HG03175 (cell line): ENCODE results near the gene IL32.

ENCODE experiments used
- ATAC-seq: cut with Tn5 transposase; IDR thresholded peaks from one replicate; pipeline ENCODE4 v1.9.1; 2021; ENCODE audit warnings: mild to moderate bottlenecking, moderate library complexity; ENCODE audit not compliant: unreplicated experiment

IL32 gene

DNA sequence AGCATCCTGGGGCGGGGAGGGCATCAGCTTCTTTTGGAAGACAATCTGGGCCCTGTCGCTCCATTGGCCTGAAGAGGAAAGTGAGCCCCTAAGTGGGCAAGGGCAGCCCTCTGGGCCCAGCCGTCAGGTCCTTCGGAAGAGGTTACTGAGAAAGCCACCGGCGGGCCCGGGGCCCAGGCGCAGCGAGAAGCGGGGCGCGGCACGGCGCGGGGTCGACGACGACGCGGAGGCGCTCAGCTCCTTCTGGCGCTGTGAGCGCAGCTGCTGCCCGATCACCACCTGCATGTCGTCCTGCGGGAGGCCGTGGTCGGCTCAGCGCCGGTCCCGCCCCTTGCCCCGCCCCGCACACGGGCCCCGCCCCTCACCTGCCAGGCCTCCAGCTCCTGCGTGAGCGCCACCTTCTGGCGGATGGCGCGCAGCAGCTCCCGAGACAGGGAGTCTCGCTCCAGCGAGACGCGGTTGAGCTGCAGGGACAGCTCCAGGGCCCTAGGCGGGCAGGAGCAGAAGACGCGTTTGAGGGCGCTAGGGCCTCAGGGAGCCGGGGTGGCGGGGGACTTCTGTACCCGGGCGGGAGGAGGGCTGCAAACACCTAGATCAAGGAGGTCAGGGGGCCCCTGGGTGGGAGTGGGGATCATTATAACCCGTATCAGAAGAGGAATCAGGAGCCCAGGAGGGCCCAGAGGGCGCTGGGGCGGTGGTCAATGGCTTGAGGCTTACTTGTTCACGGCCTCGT, 37.3 kb upstream of the IL32 start:
- no peak for ATAC-seq

- ATAC-seq, result no peak
Measured at GRCh38 chr16:3028716-3029319, 36.6 kb upstream of the IL32 start.

DNA sequence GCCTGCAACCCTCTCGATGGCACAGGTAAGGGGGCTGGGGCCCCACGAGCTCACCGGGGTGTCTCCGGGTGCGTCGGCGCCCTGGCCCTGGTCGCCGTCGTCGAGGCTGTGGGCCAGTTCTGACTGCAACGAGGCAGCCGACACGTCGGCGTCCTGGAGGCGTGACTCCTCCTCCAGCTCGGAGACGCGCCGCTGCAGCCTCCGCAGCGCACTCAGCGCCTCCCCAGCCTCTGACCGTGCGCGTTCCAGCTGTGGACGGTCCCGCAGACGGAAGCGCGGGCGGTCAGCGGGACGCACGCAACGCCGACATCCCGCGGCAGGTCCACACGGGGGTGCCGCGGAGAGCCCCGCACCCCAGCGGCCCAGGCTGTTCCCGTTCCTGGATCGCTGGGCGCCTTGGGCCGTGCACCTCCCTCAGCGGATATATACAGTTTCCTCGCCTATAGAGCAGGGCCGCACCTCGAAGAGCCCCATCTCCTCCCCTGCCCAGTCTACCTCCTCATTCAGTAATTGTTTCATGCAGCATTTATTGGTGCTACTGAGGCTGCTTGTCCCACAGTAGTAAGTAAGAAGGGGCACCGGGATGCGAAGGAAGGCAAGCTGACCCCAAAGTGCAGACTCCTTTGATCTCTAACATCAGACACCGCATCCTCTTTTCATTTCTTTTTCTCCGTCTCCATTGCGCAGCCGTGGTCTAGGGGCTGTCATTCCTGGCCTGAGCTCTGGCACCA, 35.8 kb upstream of the IL32 start:
- no peak for ATAC-seq

DNA sequence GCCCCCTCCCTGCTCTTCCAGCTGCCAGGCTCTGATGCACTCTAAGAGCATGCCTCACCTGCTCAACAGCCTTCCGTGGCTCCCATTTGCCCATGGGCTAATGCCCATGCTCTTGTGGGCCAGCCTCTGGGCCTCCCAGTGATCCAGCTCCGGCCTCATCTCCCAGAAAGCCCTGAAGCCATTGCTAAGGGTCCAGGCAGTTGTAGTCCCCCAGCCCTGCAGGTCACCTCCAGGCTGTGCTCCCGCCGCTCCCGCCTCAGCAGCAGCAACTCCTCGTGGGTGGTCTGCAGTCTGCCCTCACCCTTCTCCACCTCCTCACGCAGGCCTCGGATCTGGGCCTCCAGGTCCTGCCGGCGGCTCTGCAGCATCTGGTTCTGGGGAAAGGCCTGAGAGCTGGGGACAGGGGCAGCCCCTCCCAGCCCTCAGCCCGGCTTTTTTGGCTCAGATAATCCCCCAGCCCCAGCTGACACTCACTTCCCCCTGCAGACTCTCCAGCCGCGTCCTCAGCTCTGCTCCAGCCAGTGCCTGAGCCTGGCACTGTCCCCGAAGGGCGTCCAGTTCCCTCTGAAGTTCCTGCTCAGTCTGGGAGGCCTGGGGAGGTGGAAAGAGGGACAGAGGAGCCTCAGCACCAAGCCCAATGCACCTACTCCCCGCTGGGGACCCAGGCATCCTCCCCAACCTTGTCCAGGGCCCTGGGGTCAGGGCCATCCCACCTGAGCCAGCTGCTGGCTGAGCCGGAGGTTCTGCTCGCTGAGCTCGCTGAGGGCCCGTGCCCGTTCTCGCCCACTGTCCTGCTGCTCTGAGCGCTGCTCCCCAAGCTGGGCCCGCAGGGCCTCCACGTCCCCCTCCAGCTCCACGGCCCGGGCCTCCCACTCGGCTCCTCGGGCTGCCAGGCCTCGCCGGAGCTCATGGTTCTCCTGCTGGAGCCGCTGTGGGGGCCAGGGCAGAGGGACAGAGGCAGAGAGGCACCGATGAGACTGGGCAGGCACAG, 34.9 kb upstream of the IL32 start:
- no peak for ATAC-seq

GRCh38 chr16:3032624-3033023, 32.8 kb upstream of the IL32 start:
- no peak for ATAC-seq

GRCh38 chr16:3035289-3035971, 30.0 kb upstream of the IL32 start:
- ATAC-seq, result no peak

GRCh38 chr16:3035972-3036725, 29.3 kb upstream of the IL32 start:
- ATAC-seq, result no peak

DNA sequence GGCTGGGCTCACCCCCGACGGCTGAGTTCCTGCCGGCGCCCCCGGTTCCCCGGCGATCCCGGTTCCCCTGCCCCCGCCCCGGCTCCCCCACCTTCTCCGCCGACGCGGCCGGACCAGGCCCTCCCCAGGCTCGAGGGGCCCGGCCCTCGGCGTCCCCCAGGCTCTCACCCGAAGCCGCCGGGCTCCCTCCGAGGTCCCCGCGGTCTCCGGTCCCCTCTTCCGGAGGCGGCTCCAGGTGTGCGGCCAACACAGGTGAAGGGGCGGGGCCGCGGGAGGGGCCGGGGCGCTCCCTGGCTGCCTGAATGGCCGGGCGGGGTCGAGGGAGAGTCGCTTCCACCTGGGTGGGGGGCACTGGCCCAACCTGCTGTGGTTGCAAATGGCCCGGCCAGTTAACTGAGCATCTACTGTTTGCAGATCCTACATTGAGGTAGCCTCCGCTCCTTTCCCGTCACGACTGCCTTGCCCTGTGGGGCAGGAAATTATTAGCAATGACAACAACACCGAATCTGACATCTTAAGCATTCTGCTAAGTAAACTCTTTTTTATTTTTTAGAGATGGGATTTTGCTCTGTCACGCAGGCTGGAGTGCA, 28.6 kb upstream of the IL32 start, which contains the start of gene BICDL2:
BICDL2 (minus strand) TSS at position 219 of the 590 bp plus-strand sequence. CDS start 1,448 bp downstream, outside the sequence.
- no peak for ATAC-seq

GRCh38 chr16:3038256-3038655, 27.2 kb upstream of the IL32 start:
- no peak for ATAC-seq

- no peak for ATAC-seq
Measured at GRCh38 chr16:3038896-3039295, 26.5 kb upstream of the IL32 start.

GRCh38 chr16:3042376-3042775, 23.1 kb upstream of the IL32 start:
- ATAC-seq, result no peak

GRCh38 chr16:3044708-3045107, 20.7 kb upstream of the IL32 start:
- ATAC-seq, result no peak

DNA sequence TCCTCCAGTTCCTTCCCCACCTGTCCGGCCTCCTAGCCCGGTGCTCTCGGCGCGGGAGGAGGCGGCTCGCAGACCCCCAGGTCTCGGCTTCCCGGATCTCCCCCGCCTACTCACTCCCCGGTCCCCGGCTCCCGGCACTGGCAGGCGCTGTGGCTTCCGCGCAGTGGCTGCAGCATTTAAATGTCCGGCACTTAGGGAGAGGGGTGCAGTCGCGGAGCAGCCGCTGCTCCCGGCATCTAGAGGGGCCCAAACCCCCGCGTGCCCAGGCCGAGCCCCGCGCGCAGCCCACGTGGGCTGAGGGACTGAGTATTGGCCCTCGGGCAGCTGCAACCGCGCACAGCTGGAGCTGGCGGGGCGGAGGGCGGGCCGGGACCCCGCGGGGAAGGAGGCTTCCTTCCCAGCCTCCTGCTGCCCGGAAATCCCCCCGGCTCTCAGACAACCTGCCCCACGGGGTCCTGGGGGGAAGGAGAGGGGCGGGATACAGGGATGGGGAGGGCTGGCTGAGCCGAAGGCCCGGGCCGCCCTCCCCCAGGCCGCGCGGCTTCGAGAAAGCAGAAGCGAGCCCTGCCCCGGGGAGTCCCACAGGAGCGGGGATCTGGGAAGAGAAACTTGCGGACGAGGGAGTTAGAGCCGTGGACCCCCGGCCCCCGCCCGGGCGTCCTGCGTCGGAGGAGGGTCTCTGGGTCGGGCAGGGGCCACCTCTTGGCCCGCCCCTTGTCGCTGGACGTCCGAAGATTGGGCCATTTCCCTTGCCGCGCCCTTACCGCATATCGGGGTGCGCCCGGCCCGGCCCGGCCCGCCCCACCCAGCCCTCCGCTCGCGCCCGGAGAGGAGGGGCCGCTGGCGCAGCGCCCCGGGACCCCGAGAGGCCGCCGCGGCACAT, 19.4 kb upstream of the IL32 start, which contains the start of gene MMP25:
MMP25 (plus strand) TSS at position 804 of the 883 bp plus-strand sequence. CDS start 357 bp downstream, outside the sequence.
- ATAC-seq, result no peak

DNA sequence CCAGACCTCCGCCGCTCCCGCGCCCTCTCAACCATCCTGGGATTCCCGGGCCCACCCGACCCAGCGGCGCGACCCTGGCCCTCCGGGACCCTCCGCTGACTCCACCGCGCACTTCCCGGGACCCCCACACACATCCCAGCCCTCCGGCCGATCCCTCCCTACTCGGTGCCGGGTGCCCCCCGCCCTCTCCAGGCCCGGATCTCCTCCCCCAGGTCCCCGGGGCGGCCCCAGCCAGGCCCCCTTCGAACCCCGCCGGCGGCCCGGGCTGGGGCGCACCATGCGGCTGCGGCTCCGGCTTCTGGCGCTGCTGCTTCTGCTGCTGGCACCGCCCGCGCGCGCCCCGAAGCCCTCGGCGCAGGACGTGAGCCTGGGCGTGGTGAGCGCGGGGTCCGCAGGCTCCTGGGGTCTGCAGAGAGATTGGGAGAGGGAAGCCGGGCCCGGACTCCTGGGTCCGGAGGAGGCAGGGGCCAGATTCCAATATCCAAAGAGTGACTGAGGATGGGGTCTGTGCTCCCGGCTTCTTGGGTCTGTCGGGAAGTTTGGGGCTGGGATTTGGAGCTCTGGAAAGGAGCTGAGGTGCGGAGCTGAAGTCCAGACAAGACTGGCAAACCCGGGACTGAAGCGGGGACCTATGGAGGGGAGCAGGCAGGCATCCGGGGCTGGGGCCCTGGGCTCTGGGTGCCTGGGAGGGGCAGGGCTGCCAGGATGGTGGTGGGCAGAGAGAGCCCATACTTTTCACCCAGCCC, 18.6 kb upstream of the IL32 start:
- no peak for ATAC-seq

DNA sequence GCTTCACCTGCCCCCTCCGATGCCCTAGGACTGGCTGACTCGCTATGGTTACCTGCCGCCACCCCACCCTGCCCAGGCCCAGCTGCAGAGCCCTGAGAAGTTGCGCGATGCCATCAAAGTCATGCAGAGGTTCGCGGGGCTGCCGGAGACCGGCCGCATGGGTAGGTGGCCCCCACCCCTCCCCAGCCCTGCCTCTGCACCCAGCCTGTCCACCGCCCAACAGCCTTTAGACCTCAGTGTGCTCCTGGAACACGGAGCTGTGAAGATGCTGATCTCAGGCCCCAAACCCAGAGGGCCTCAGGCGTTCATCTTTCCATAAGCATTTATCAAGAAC, 18.1 kb upstream of the IL32 start:
- ATAC-seq, result no peak

GRCh38 chr16:3049921-3050481, 15.4 kb upstream of the IL32 start:
- no peak for ATAC-seq

DNA sequence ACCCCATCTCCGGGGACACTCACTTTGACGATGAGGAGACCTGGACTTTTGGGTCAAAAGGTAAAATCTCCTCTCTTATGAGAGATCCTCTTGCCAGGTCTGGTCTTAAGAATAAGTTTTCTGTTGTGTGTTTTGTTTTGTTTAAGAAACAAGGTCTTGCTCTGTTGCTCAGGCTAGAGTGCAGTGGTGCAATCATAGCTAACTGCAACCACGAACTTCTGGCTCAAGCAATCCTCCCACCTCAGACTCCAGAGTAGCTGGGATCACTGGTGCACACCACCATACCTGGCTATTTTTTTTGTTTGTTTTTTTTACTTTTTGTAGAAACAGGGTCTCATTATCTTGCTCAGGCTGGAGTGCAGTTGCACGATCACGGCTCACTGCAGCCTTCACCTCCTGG, 15.0 kb upstream of the IL32 start:
- no peak for ATAC-seq
